COLO829 (cell line): ENCODE data around the gene DGLUCY.
A peak's percentile ranks its signal among the peaks of the same experiment; 100 is the strongest.
"Not testable (repeated sequence)": the region's sequence is repeated elsewhere in the genome, so short reads cannot be mapped to it uniquely, and the experiment has no call there.

Experiments used
- DNase-seq: peaks from one replicate; pipeline ENCODE4 v3.0.0; 2012; ENCODE audit warnings: low spot score

The DGLUCY gene

GRCh38 chr14:91138511-91139359 lies 24.9 kb downstream of the DGLUCY start:
- DNase-seq = no peak

DNA sequence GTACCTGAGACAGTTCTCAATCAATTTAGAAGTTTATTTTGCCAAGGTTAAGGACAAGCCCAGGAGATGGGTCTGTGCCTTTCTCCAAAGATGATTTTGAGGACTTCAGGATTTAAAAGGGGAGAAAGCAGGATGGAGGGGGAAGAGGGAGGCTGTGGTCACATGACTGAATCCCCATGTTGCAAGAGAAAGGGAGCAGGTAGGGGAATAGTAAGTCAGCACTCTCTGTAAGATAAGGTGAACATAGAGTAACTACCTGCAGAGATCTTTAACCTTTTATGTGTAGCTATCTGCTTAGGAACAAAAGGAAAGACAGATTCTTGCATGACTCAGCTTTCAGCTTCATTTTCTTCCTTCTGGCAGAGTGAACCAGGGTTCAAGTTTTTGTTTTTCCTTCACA lies 25.9 kb downstream of the DGLUCY start:
- no peak for DNase-seq

DNA sequence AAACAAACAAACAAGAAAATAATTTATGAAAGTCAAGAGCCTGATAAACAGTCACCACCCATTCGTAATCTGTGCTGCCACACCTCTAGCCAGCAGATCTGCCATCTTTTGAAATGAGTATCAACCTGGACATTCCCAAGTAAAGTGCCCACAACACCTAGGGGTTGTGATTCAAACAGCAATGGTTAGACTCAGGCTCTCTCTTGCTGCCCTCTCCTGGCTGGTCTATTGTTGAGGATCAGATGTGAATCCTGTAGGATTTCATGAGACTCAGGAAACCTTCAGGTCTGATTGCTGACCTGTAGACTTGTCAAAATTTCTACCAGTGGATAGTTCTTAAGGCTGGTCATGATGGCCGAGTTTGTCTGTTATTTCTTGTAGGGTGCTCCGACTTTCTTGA lies 26.8 kb downstream of the DGLUCY start:
- peak; percentile 55 for DNase-seq

DNA sequence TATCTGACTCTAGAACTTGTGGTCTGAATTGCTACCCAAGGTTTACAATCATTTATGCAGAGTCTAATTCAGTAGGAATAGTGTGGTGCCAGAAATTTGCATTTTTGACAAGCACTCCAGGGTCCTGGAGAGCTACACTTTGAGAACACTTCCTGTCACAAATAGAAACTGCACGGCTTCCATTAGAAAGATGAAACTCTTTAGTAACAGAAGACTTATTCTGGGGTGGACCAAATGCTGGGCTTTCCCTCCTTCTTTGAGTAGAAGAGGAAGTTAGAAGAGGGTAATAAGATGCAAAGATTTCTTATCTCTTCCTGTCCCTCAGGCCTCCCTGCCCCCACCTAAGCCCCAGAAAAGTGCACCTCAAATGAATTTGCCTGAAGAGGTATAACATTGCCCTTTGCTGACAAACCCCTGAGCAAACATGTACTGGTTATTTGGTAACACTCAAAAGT lies 28.4 kb downstream of the DGLUCY start:
- DNase-seq = no peak

- DNase-seq = no peak
These were observed 30.0 kb downstream of the DGLUCY start for GRCh38 chr14:91143862-91144261.

DNA sequence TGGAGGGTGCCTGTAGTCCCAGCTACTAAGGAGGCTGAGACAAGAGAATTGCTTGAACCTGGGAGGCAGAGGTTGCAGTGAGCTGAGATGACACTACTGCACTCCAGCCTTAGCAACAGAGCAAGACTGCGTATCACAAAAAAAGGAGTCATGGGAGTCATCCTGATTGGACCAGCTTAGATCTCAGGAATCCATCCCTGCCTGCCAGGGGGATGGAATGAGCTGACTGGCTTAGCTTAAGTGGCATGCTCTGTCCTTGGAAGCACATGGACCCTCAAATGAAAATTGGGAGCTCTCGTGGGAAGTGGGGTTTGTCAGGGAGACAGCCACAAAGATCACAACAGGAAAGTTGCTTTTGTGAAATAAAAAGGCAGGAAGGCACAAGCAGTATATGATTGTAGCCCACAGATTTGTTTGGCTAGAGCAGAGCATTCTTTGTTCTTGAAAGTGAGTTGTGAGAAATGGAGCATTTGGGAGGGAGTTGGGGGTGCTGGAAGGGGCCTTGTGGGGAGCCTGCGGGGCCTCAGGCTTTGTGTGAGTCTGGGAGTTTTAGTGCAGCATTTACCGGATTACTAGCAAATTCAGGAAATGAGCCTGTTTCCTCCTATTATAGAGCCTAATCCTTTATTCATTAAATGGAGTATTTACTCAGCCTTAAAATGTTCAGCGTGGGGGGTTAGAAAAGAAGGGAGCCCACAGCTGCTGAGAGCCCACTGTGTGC lies 30.7 kb downstream of the DGLUCY start:
- DNase-seq = no peak

GRCh38 chr14:91145391-91146160 lies 31.7 kb downstream of the DGLUCY start:
- DNase-seq = no peak

- no peak for DNase-seq
These were observed 32.8 kb downstream of the DGLUCY start for GRCh38 chr14:91146661-91147060.

- DNase-seq = no peak
These were observed 35.6 kb downstream of the DGLUCY start for GRCh38 chr14:91149462-91149861.

DNA sequence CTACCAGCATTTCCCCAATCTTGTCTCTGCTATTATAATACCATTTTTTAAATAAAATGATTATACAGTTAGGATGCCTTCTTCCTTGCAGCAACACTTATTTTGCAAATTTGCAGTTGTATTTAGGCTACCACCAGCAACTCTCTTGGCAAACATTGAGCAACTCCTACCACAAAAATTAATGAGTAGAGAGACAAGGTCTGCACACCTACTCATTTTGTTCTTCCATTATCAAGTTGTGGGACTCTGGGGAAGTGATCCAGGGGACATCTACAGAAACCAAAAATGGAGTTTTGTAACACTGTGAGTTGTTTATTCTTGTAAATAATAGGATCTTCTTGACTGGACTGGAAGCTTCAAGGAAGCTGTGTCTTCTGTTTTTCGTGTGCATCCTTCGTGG lies 38.6 kb downstream of the DGLUCY start:
- DNase-seq = no peak

- no peak for DNase-seq
These were observed 39.5 kb downstream of the DGLUCY start for GRCh38 chr14:91153360-91153759.

DNA sequence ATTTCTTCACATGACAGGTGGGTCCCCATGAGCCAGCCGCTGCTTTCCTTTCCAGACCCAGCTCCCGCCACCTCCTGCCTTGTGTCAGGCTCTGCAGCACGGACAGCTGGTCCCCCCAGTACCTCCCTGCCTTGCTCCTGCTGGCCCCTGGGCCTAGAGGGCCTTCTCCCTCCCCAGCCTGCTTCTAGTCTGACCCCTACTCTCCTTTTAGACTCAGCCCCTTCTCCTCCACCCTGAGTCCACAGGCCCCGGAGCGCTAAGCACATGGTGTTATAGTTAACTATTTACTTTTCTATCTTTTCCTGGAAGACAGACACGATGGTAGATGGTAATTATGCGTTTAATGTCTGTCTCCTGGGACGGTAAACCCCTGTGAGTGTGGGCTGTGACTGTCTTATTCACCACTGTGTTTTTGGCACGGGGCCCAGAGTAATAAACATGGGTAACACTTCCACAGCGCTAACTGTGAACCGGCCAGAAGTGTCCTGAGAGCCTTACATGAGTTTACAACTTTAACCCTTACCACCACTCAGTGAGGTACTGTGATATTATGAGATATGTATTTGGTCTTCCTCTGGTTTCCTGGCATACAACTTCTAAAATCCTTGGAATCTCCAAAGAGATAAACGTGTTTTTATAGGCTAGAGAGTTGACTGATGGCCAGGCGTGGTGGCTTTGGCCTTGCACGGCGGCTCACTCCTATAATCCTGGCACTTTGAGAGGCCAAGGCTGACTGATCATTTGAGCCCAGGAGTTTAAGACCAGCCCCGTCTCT lies 41.2 kb downstream of the DGLUCY start:
- DNase-seq = peak; percentile 42

GRCh38 chr14:91155626-91156089 lies 41.8 kb downstream of the DGLUCY start:
- no peak for DNase-seq

DNA sequence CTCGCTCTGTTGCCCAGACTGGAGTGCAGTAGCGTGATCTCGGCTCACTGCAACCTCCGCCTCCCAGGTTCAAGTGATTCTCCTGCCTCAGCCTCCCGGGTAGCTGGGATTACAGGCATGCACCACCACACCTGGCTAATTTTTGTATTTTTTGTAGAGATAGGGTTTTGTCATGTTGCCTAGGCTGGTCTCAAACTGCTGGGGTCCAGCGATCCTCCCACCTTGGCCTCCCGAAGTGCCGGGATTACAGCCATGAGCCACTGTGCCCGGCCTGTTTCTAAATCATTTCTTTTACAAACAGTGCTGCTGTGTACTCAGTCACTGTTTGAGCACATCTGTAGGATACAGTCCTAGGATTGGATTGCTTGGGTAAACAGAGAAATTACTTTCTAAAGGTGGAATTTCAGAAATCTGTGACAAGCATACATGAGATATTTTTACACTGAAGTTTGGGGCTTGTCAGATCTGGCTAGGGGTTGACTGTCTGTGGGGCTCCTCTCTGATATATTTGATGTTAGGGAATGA lies 42.3 kb downstream of the DGLUCY start:
- DNase-seq = not testable (repeated sequence)

DNA sequence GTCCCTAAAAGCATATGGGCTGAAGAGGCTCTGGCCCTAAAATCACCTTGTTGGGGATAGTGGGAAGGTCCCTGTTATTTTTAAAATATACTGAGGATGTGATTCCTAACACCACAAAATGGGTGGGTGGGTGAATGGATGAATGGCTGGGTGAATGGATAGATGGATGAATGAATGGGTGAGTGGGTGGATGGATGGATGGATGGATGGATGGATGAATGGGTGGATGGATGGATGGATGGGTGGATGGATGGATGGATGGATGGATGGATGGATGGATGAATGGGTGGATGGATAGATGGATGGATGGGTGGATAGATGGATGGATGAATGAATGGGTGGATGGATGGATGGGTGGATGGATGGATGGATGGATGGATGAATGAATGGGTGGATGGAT lies 43.0 kb downstream of the DGLUCY start:
- DNase-seq = not testable (repeated sequence)

- no peak for DNase-seq
These were observed 44.4 kb downstream of the DGLUCY start for GRCh38 chr14:91158091-91158790.

- no peak for DNase-seq
These were observed 45.3 kb downstream of the DGLUCY start for GRCh38 chr14:91159182-91159581.

- no peak for DNase-seq
These were observed 46.0 kb downstream of the DGLUCY start for GRCh38 chr14:91159906-91160305.

DNA sequence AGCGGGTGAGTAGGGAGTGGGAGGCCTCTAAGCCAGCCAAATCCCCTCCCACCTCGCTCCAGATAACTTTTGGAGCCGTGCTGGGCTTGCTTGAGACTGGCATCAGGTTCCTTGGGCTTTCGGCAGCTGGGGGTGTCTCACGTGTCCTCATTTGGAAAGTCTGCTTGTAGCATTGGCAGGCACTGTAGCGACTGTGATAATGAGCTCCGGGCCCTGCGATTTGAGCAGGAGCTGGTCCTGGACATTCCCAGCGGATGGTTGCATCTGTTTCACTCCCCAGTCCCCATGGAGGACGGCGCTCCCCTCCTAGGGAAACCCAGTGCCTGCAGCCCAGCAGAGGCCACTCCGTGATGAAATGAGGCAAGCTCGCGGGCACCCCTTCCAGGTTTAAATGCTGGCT lies 49.4 kb downstream of the DGLUCY start:
- no peak for DNase-seq

DNA sequence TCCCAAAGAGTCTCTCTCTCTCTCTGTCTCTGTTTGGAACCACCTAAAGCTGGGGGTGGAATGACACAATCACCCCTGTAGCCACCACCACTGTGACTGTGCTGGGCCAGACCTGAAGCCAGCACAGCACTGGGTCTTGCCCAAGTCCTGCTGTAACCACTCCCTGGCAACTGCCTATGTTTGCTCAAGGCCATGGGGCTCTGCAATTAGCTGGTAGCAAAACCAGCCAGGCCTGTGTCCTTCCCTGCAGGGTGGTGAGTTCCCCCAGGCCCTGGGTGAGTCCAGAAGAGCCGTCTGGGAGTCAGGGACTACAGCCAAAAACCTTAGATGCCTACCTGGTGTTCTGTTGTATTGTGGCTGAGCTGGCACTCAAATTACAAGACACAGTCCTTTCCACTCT lies 50.8 kb downstream of the DGLUCY start:
- DNase-seq = no peak

DNA sequence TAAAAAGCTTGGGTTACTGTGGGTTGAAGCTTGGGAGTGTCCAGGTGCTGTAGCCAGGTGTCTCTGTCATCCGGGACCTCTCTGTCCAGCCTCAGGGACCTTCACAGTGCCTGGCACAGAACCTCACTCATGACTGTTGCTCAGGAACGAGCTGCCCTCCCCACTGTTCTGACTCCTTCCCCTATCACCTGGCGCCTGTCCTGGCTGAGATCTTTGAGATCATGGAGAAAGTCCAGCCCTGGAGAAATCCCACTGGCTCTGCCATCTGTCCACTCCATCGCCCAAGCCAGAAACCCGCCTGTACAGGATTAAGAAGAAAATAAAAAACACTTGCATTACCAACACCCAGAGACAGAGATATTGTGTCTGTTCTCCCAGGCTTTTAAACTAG lies 53.5 kb downstream of the DGLUCY start:
- no peak for DNase-seq
